NCI-H526 (cell line): ENCODE results near the gene CSNK2A2.

Experiments
- DNase-seq, 2 experiments: peaks; one replicate each; lab custom pipeline; 2025; lab: John Stamatoyannopoulos, UW

Gene CSNK2A2

DNA sequence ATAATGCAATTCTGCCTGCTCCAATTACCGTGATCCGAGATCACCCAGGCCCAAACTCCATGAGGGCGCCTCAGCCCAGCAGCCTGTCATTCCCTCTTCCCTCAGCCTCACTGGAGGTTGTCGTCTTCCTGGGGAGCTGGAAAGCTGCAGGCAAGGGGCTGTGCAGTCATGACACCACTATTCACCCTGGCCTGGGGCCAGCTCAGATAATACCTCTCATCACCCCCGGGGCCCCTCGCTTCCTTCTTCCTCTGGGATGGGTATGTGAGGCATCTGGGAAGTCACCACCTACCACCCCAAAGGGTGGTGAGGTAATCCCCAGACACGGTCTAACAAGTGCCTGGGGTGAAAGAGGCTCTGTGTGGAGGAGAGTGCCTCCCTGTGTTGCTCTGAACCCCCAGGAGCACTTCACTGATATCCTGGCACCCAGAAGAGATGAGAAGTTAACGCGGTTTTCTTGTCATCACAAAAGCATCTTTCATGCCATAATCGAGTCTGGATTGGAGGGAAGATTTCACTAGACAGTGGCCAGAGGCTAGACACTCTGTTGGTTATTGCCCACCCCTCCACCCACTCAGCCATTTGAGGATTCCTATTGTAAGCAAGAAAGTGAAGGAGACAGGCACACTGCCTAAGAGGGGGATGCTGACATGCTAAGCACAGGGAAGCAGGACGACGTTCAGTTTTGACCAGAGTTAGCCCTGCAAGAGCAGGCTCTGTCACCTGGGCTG lies 87.2 kb downstream of the CSNK2A2 start:
- no peak for DNase-seq

DNA sequence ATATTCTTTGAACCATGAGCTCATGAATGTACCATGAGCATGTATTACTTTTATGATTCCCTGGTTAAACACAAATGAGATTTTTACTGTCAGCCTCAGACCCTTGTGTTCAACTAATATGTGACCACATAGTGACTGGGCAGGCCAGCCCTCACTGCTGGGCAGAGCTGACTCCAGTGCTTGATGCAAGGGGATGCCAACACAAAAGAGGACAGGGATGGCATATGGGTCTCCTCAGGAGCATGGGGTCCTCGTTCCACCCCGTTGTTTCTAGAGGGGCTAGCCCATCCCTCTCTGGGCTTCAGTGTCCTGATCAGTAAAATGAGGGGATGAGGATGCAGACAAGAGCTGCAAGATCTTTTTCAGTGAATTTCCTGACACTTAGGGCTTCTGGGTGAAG lies 88.0 kb downstream of the CSNK2A2 start:
- DNase-seq = no peak

DNA sequence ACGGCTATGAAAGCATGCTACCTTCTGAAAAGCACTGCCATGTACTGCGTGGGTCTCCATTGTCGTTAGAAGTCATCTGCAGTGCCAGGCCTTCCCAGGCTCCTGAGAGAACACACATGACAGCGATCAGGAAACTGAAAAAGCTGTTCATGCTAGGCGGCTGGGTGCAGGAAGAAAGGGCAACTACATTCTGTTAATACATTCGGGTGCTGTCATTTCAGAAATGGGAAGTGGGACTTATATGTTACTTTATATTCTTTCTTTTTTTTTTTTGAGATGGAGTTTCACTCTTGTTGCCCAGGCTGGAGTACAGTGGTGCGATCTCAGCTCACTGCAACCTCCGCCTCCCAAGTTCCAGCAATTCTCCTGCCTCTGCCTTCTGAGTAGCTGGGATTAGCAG lies 88.6 kb downstream of the CSNK2A2 start:
- DNase-seq = no peak
